A549 (cell line): ENCODE measurements around the gene IL23A.
"Not testable (repeated sequence)": the region's sequence is repeated elsewhere in the genome, so short reads cannot be mapped to it uniquely, and the experiment has no call there.

Experiments used
- BCL3 ChIP-seq: fragments of >200 bp; sonication (Bioruptor Twin); formaldehyde crosslinking; IDR thresholded peaks from 3 replicates; pipeline ENCODE4 v1.6.1; 2016
- CTCF ChIP-seq: fragments of >200 bp; sonication (Bioruptor Twin); formaldehyde crosslinking; IDR thresholded peaks from 3 replicates; pipeline ENCODE4 v1.5.1; 2016
- EP300 ChIP-seq, 2 experiments: fragments of >200 bp; sonication (Bioruptor Twin); formaldehyde crosslinking; IDR thresholded peaks; 2 replicates in 1 of 2; 3 replicates in 1 of 2; pipeline ENCODE4 v1.6.1; 2016 to 2017
- GATA3 ChIP-seq: IDR thresholded peaks from 2 replicates; pipeline ENCODE4 v1.6.1; 2012; ENCODE audit warnings: borderline replicate concordance
- HEYL ChIP-seq: fragments of 250-450 bp; sonication (Bioruptor Pico); IDR thresholded peaks from 2 replicates; pipeline ENCODE4 v1.8.0; 2021; ENCODE audit warnings: mild to moderate bottlenecking, moderate library complexity
- MAFK ChIP-seq: fragments of 450-650 bp; IDR thresholded peaks from 2 replicates; pipeline ENCODE4 v1.6.1; 2014; ENCODE audit not compliant: partially characterized antibody
- MAX ChIP-seq: IDR thresholded peaks from 2 replicates; pipeline ENCODE4 v1.6.1; 2012
- NFE2L2 ChIP-seq: fragments of 150-350 bp; conservative IDR thresholded peaks from 2 replicates; pipeline ENCODE4 v1.6.1; 2014; ENCODE audit warnings: low read length
- NR3C1 ChIP-seq: fragments of >200 bp; sonication (Bioruptor Twin); formaldehyde crosslinking; IDR thresholded peaks from 3 replicates; pipeline ENCODE4 v1.6.1; 2017
- PBX3 ChIP-seq: IDR thresholded peaks from 2 replicates; pipeline ENCODE4 v1.6.1; 2012
- PHF8 ChIP-seq: fragments of 200-600 bp; sonication (generic); IDR thresholded peaks from 2 replicates; pipeline ENCODE4 v1.6.1; 2016; ENCODE audit warnings: low read depth, mild to moderate bottlenecking, antibody characterized with exemption, moderate library complexity, borderline replicate concordance
- POLR2A ChIP-seq: IDR thresholded peaks from 2 replicates; pipeline ENCODE4 v1.6.1; 2012; ENCODE audit warnings: mild to moderate bottlenecking, low read length
- POLR2AphosphoS2 ChIP-seq: conservative IDR thresholded peaks from 2 replicates; pipeline ENCODE4 v1.6.1; 2012; ENCODE audit warnings: low read length, improper control_type of control experiment, inconsistent platforms
- RARB ChIP-seq: fragments of 250-450 bp; sonication (Bioruptor Pico); IDR thresholded peaks from 2 replicates; pipeline ENCODE4 v1.8.0; 2021; ENCODE audit warnings: mild to moderate bottlenecking, moderate library complexity

- TF ChIP-seq POLR2A; NR3C1; BCL3; NFE2L2; MAFK; PBX3; RARB (CRISPR knock-in tag); CTCF; GATA3; PHF8; MAX; EP300 (IDR thresholded peaks at IDR 0.05); POLR2AphosphoS2; HEYL: not testable (repeated sequence)
These were observed 17.1 kb upstream of the IL23A start for GRCh38 chr12:56321610-56322009.
